ENCODE measurements around the gene F2. TPM values are rescaled to one million over a fixed set of nuclear protein-coding genes. Genes with fewer than 3 reads are reported as not detected.
"Not testable (repeated sequence)": the region's sequence is repeated elsewhere in the genome, so short reads cannot be mapped to it uniquely, and the experiment has no call there.

Gene F2
- total RNA-seq, 1 donor: not detected

DNA sequence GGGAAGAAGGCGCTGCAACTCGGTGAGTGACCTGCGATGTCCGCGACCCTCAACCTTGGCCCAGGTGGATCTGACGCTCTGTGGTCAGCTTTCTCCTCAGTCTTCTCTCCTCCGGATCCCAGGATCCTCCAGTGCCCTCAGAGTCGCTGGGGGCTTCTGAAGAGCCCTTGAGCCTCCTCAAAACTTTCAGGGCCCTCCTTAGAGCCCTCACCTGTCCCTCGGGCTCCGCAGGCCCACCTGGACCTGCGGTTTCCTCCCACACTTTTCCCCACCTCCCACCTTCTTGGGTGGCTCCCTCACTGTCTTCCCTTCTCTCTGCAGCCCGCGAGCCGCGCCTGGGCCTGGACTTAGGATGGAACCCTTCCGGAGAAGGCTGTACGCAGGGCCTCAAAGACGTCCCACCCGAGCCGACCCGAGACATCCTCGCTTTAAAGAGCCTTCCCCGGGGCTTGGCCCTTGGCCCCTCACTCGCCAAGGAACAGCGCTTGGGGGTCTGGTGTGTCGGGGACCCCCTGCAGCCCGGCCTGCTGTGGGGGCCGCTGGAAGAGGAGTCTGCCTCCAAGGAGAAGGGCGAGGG, 17.8 kb upstream of the F2 start:
- H3K4me3 ChIP-seq (ENCODE audit: low read depth, low read length): peak overlapping the region; percentile 99
- TF ChIP-seq, protein P1, sequence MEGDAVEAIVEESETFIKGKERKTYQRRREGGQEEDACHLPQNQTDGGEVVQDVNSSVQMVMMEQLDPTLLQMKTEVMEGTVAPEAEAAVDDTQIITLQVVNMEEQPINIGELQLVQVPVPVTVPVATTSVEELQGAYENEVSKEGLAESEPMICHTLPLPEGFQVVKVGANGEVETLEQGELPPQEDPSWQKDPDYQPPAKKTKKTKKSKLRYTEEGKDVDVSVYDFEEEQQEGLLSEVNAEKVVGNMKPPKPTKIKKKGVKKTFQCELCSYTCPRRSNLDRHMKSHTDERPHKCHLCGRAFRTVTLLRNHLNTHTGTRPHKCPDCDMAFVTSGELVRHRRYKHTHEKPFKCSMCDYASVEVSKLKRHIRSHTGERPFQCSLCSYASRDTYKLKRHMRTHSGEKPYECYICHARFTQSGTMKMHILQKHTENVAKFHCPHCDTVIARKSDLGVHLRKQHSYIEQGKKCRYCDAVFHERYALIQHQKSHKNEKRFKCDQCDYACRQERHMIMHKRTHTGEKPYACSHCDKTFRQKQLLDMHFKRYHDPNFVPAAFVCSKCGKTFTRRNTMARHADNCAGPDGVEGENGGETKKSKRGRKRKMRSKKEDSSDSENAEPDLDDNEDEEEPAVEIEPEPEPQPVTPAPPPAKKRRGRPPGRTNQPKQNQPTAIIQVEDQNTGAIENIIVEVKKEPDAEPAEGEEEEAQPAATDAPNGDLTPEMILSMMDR (IDR thresholded peaks at IDR 0.05; ENCODE audit: insufficient read depth, low read length): no peak
- no peak for DNase-seq (ENCODE audit: low read depth)

DNA sequence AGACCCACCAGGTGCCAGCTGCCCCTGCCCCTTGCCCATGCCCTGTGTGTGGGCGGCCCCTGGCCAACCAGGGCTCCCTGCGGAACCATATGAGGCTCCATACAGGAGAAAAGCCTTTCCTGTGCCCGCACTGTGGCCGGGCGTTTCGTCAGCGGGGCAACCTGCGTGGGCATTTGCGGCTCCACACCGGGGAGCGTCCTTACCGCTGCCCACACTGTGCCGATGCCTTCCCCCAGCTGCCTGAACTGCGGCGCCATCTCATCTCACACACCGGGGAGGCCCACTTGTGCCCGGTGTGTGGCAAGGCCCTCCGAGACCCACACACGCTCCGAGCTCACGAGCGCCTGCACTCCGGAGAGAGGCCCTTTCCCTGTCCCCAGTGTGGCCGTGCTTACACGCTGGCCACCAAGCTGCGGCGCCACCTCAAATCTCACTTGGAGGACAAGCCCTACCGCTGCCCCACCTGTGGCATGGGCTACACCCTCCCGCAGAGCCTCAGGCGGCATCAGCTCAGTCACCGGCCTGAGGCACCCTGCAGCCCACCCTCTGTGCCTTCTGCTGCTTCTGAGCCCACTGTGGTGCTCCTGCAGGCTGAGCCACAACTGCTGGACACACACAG, 13.8 kb upstream of the F2 start:
- no peak for DNase-seq (ENCODE audit: low read depth)
- H3K4me3 ChIP-seq (ENCODE audit: low read depth, low read length): no peak overlapping the region
- TF ChIP-seq, protein P1 (IDR thresholded peaks at IDR 0.05; ENCODE audit: insufficient read depth, low read length): no peak

DNA sequence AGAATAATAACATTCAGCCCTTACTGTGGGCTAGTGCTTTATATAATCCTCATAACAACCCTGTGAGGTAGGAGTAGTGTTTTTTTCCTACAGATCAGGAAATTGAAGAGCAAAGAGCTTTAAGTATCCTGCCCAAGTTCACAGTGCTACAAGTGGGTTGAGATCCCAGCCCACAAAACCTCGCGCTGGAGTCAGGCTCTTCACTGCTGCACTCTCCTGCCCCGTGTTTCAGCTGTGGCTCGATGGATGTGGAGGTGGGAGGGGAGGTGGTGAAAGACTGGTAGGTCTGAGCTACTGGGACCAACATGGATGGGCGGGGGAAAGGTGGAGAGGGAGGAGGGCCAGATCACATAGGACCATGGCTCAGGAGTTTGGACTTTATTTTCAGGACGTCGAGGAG, 12.1 kb upstream of the F2 start:
- TF ChIP-seq, protein P1 (IDR thresholded peaks at IDR 0.05; ENCODE audit: insufficient read depth, low read length): no peak
- no peak for DNase-seq (ENCODE audit: low read depth)
- no peak overlapping the region for H3K4me3 ChIP-seq (ENCODE audit: low read depth, low read length)

DNA sequence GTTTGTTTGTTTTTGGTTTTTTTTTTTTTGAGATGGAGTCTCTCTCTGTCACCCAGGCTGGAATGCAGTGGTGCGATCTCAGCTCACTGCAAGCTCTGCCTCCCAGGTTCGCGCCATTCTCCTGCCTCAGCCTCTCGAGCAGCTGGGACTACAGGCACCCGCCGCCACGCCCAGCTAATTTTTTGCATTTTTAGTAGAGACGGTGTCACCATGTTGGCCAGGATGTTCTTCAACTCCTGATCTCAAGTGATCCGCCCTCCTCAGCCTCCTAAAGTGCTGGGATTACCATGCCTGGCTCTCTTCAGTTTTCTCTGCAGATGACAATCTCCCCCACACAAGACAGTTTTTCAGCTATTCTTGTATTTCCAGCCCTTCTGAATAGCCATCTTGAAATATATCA, 9.7 kb upstream of the F2 start:
- not testable (repeated sequence) for H3K4me3 ChIP-seq (ENCODE audit: low read depth, low read length); DNase-seq (ENCODE audit: low read depth)

DNA sequence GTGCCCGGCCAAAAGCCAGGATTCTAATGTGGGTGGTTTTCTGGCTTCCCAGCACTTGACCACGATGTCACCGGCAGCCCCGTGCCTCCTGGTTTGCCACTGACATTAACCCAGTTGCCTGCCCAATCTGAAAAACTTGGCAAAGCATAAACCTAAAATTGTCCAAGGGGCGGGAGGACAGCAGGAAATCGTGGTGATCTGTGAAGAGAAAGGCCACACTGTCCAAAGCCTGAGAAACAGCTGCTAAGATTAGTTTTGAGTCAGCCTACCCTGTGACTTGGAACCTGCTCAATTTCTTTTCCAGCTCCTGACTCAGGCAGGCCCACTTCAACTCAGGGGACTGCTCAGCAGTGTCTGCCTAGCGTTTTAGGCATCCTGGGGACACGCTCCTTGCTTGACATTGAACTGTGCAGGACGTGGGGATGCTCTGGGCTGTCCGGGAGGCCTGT, 8.2 kb upstream of the F2 start:
- TF ChIP-seq, protein P1 (IDR thresholded peaks at IDR 0.05; ENCODE audit: insufficient read depth, low read length): no peak
- peak; percentile 98 for DNase-seq (ENCODE audit: low read depth)

DNA sequence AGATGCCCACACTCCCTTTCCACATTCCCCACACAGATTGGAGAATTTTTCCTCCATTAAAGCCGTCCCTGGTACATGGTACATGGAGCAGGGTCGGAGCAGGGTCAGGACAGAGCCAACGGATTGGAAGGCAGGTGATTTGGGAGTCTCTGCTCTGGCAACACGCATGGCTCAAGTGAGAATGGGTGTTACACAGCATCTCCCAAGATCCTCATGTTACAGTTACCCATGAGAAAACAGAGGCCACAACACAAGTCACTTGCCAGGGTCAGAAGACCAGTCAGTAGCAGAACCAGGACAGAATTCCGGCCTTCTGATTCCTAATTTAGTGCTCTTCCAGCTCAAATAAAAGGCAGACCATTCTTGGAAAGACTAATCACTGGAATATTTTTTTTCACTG, 7.7 kb upstream of the F2 start:
- TF ChIP-seq, protein P1 (IDR thresholded peaks at IDR 0.05; ENCODE audit: insufficient read depth, low read length): no peak
- H3K4me3 ChIP-seq (ENCODE audit: low read depth, low read length): no peak overlapping the region
- DNase-seq (ENCODE audit: low read depth): peak; percentile 51

More for the DNA sequence above, 8.2 kb upstream of the F2 start:
- H3K4me3 ChIP-seq (ENCODE audit: low read depth, low read length): no peak overlapping the region

DNA sequence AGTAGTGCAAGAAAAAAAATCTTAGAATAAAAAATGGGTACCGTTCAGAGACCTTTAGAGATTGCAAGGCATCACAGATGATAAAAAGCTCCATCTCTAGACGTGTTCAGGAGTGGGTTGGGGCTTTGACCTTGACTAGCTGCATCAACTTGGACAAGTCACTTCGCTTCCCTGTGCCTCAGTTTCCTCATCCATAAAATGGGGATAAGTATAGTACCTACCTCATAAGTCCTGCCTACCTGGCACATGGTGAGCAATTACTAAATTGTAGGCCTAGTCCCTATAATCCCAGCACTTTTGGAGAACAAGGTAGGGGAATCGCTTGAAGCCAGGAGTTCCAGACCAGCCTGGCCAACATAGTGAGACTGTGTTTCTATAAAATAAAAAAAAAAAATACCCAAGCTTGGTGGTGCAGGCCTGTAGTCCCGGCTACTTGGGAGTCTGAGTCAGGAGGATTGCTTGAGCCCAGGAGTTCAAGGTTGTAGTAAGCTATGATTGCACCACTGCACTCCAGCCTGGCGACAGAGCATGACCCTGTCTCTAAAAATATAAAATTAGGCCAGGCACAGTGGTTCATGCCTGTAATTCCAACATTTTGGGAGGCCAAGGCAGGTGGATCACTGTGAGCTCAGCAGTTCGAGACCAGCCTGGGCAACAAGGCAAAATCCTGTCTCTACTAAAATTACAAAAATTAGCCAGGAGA, 6.0 kb upstream of the F2 start:
- DNase-seq (ENCODE audit: low read depth): no peak
- H3K4me3 ChIP-seq (ENCODE audit: low read depth, low read length): no peak overlapping the region
- TF ChIP-seq, protein P1 (IDR thresholded peaks at IDR 0.05; ENCODE audit: insufficient read depth, low read length): no peak

DNA sequence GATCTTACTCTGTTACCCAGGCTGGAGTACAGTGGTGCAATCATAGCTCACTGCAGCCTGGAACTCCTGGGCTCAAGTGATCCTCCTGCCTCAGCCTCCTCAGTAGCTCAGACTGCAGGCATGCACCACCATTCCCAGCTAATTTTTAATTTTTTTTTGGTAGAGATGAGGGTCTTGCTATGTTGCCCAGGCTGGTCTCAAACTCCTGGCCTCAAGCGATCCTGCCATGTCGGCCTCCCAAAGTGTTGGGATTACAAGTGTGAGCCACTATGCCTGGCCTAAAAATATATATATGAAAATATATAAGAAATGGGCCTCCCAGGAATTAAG, 1.2 kb upstream of the F2 start:
- not testable (repeated sequence) for DNase-seq (ENCODE audit: low read depth)

More for the DNA sequence above, 1.2 kb upstream of the F2 start:
- H3K4me3 ChIP-seq (ENCODE audit: low read depth, low read length): not testable (repeated sequence)

Measured in fibroblast of the aortic adventitia (primary cell).